SK-N-SH (cell line): ENCODE results near the gene CPT1B. TPM values are rescaled to one million over a fixed set of nuclear protein-coding genes. Genes with fewer than 3 reads are reported as not detected.

Source experiments
- CHD2 ChIP-seq: fragments of 150-350 bp; IDR thresholded peaks from 2 replicates; pipeline ENCODE4 v1.6.1; 2018; ENCODE audit warnings: low read length; ENCODE audit not compliant: partially characterized antibody
- CTCF ChIP-seq: fragments of 200-600 bp; sonication (generic); IDR thresholded peaks from 2 replicates; pipeline ENCODE4 v1.6.1; 2017; ENCODE audit warnings: antibody characterized with exemption, mild to moderate bottlenecking, moderate library complexity
- EP300 ChIP-seq, 2 experiments: IDR thresholded peaks; 2 replicates each; pipeline versions ENCODE4 v1.4.0 to v1.6.1; 2012; ENCODE audit warnings: borderline replicate concordance in 1 of 2, low read depth in 1 of 2, low read length in 1 of 2
- FOXJ3 ChIP-seq: sonication (generic); formaldehyde crosslinking; IDR thresholded peaks from 2 replicates; pipeline ENCODE4 v1.5.1; 2020; ENCODE audit warnings: mild to moderate bottlenecking, missing genetic modification reagents
- FOXM1 ChIP-seq: IDR thresholded peaks from 2 replicates; pipeline ENCODE4 v1.4.0; 2012; ENCODE audit warnings: low read depth, mild to moderate bottlenecking
- GABPA ChIP-seq: IDR thresholded peaks from 2 replicates; pipeline ENCODE4 v1.4.0; 2012; ENCODE audit warnings: low read depth, mild to moderate bottlenecking
- GATA2 ChIP-seq: sonication (generic); formaldehyde crosslinking; IDR thresholded peaks from 2 replicates; pipeline ENCODE4 v1.5.0; 2020; ENCODE audit warnings: mild to moderate bottlenecking, missing genetic modification reagents
- JUND ChIP-seq: IDR thresholded peaks from 2 replicates; pipeline ENCODE4 v1.4.0; 2012
- MAX ChIP-seq: IDR thresholded peaks from 2 replicates; pipeline ENCODE4 v1.4.0; 2012; ENCODE audit warnings: low read depth
- MEF2A ChIP-seq: IDR thresholded peaks from 2 replicates; pipeline ENCODE4 v1.4.0; 2012; ENCODE audit warnings: low read depth, borderline replicate concordance
- MXI1 ChIP-seq: IDR thresholded peaks from 2 replicates; pipeline ENCODE4 v1.6.1; 2012; ENCODE audit warnings: mild to moderate bottlenecking, low read depth, low read length, improper control_type of control experiment
- NFIC ChIP-seq: IDR thresholded peaks from 2 replicates; pipeline ENCODE4 v1.4.0; 2012; ENCODE audit warnings: borderline replicate concordance
- POLR2AphosphoS5 ChIP-seq: IDR thresholded peaks from 2 replicates; pipeline ENCODE4 v1.6.1; 2012; ENCODE audit warnings: low read depth, low read length
- RAD21 ChIP-seq: IDR thresholded peaks from 2 replicates; pipeline ENCODE4 v1.6.1; 2012; ENCODE audit warnings: mild to moderate bottlenecking, low read length
- RCOR1 ChIP-seq: fragments of 150-350 bp; IDR thresholded peaks from 2 replicates; pipeline ENCODE4 v1.6.1; 2017; ENCODE audit warnings: antibody characterized with exemption, low read length
- SIN3A ChIP-seq: IDR thresholded peaks from 2 replicates; pipeline ENCODE4 v1.6.1; 2012; ENCODE audit warnings: low read depth, mild to moderate bottlenecking, low read length, moderate library complexity, borderline replicate concordance
- SMC3 ChIP-seq: IDR thresholded peaks from 2 replicates; pipeline ENCODE4 v1.6.1; 2012; ENCODE audit warnings: low read depth, low read length, improper control_type of control experiment
- TAF1 ChIP-seq: IDR thresholded peaks from 2 replicates; pipeline ENCODE4 v1.6.1; 2012; ENCODE audit warnings: low read depth, mild to moderate bottlenecking, low read length, moderate library complexity, borderline replicate concordance
- USF1 ChIP-seq: IDR thresholded peaks from 2 replicates; pipeline ENCODE4 v1.4.0; 2012; ENCODE audit warnings: low read depth, borderline replicate concordance
- USF2 ChIP-seq: fragments of 150-350 bp; IDR thresholded peaks from 2 replicates; pipeline ENCODE4 v1.6.1; 2017; ENCODE audit warnings: antibody characterized with exemption, low read length, low read depth, borderline replicate concordance
- YY1 ChIP-seq: IDR thresholded peaks from 2 replicates; pipeline ENCODE4 v1.4.0; 2012; ENCODE audit warnings: low read depth, mild to moderate bottlenecking
- polyA plus RNA-seq, 3 experiments: library from polyadenylated mRNA; depleted of rRNA; stranded (reverse); fragments of >200 nt; gene quantifications; 2 replicates each; pipeline ENCODE4 v1.2.3, GENCODE V29; 2012
- TF ChIP-seq, protein P1 (sequence below): IDR thresholded peaks from 2 replicates; pipeline ENCODE4 v1.6.1; 2012; ENCODE audit warnings: mild to moderate bottlenecking, low read depth, low read length, moderate library complexity

Gene CPT1B
- polyA plus RNA-seq, 1 of the 3 experiments (the other 2 are of a cell fraction) = 33.2 TPM

DNA sequence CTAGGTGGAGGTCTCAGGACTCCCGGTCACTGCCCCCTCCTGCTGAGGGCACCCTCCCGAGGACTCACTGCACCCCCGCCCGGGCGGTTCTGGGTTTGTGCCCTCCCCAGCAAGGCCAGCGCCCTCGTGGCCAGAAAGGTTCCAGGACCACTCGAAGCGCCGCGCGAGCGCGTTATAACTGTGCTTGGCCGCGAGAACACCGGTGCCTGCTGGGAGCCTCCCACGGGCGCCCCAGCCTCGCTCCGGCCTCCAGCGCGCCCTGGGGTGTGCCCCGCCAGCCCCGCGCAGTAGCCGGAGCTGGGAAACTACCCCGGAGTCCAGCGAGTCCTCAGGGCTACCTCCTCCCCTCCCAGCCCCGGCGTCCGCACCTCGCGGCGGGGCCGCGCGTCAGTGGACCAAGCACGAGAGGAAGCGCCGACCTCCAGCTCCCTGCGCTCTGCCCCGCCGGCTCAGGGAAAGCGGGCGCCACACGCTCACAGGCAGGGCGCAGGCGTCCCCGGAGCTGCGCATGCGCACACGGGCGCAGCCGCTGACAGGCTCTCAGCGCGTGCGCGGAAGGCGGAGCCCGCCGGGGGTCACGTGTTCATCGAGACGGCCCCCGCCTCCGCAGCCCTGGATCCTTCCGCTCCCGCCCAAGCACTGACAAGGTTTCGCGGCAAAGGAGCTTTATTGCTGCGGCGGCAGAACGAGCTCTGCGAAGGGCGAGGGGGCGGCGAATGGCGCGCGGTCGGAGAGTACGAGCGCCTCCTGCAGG, 52.9 kb downstream of the CPT1B start, which contains the start of gene SCO2 (continued):
- TF ChIP-seq USF1 (peak; percentile 96), CHD2 (peak; percentile 71), MAX (peak; percentile 80), NFIC (no peak), TAF1 (peak; percentile 61), MXI1 (peak; percentile 82), GABPA (0 out of 2 replicates have a peak, but pooled peaks have one; percentile 20), YY1 (no peak; the same call in 1 of the 2 replicates), RCOR1 (0 out of 2 replicates have a peak, but pooled peaks have one; percentile 26), EP300 (IDR thresholded peaks at IDR 0.05; ENCODE audit: borderline replicate concordance in 1 of 2, low read depth in 1 of 2, low read length in 1 of 2) (no peak), SIN3A (peak; percentile 71; the same call in 1 of the 2 replicates), RAD21 (peak; percentile 36; the same call in 1 of the 2 replicates), FOXJ3 (CRISPR knock-in tag) (no peak), MEF2A (no peak), GATA2 (no peak), POLR2AphosphoS5 (peak; percentile 90), USF2 (peak; percentile 89), SMC3 (peak; percentile 16; the same call in 1 of the 2 replicates), JUND (no peak), CTCF (peak; percentile 50), FOXM1 (no peak)
- TF ChIP-seq, protein P1, sequence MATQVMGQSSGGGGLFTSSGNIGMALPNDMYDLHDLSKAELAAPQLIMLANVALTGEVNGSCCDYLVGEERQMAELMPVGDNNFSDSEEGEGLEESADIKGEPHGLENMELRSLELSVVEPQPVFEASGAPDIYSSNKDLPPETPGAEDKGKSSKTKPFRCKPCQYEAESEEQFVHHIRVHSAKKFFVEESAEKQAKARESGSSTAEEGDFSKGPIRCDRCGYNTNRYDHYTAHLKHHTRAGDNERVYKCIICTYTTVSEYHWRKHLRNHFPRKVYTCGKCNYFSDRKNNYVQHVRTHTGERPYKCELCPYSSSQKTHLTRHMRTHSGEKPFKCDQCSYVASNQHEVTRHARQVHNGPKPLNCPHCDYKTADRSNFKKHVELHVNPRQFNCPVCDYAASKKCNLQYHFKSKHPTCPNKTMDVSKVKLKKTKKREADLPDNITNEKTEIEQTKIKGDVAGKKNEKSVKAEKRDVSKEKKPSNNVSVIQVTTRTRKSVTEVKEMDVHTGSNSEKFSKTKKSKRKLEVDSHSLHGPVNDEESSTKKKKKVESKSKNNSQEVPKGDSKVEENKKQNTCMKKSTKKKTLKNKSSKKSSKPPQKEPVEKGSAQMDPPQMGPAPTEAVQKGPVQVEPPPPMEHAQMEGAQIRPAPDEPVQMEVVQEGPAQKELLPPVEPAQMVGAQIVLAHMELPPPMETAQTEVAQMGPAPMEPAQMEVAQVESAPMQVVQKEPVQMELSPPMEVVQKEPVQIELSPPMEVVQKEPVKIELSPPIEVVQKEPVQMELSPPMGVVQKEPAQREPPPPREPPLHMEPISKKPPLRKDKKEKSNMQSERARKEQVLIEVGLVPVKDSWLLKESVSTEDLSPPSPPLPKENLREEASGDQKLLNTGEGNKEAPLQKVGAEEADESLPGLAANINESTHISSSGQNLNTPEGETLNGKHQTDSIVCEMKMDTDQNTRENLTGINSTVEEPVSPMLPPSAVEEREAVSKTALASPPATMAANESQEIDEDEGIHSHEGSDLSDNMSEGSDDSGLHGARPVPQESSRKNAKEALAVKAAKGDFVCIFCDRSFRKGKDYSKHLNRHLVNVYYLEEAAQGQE = no peak
